SU-DHL-6 (cell line): Measurements from ENCODE around the gene LDLRAD3.

Experiments
- H2AFZ ChIP-seq: fragments of 200-600 bp; sonication (generic); 2 replicates; pipeline ENCODE4 v1.6.1; 2014; ENCODE audit warnings: low read depth, mild to moderate bottlenecking, moderate library complexity, mixed read lengths, antibody characterized with exemption, low read length; ENCODE audit not compliant: severe bottlenecking
- H3F3A ChIP-seq: fragments of 200-600 bp; shearing (Covaris generic); 2 replicates; pipeline ENCODE4 v1.6.0; 2016; ENCODE audit warnings: antibody characterized with exemption, mild to moderate bottlenecking; ENCODE audit not compliant: insufficient read depth
- H3K27ac ChIP-seq: fragments of 200-600 bp; sonication (generic); 2 replicates; pipeline ENCODE4 v1.5.1; 2016; ENCODE audit warnings: low read depth, mild to moderate bottlenecking, low read length, moderate library complexity, mixed read lengths
- H3K27me3 ChIP-seq: fragments of 200-600 bp; sonication (generic), shearing (Covaris generic); 2 replicates; pipeline ENCODE4 v1.6.0; 2014; ENCODE audit warnings: mild to moderate bottlenecking, low read length
- H3K36me3 ChIP-seq: fragments of 200-600 bp; sonication (generic); 2 replicates; pipeline ENCODE4 v1.6.1; 2014; ENCODE audit warnings: mild to moderate bottlenecking, low read length, mixed read lengths
- H3K4me2 ChIP-seq: fragments of 300-600, 200-600 bp; shearing (Covaris generic), sonication (generic); 2 replicates; pipeline ENCODE4 v1.6.0; 2014; ENCODE audit warnings: low read length, low read depth, mild to moderate bottlenecking; ENCODE audit not compliant: poor library complexity, severe bottlenecking
- H3K4me3 ChIP-seq: fragments of 200-600 bp; sonication (generic); 2 replicates; pipeline ENCODE4 v1.5.1; 2014; ENCODE audit warnings: antibody characterized with exemption, low read length, mild to moderate bottlenecking, mixed read lengths; ENCODE audit not compliant: insufficient read depth, poor library complexity, severe bottlenecking
- H3K79me2 ChIP-seq: fragments of 200-600 bp; sonication (generic); 2 replicates; pipeline ENCODE4 v1.6.1; 2014; ENCODE audit warnings: mild to moderate bottlenecking, low read length, moderate library complexity; ENCODE audit not compliant: insufficient read depth
- H3K9ac ChIP-seq: fragments of 200-600 bp; sonication (generic); 2 replicates; pipeline ENCODE4 v1.7.0; 2014; ENCODE audit warnings: mild to moderate bottlenecking, low read length
- H3K9me2 ChIP-seq: fragments of 200-600 bp; sonication (generic); replicated peaks from 2 replicates; pipeline ENCODE4 v1.6.1; 2014; ENCODE audit warnings: low read length; ENCODE audit not compliant: insufficient read depth
- H3K9me3 ChIP-seq: fragments of 200-600 bp; sonication (generic); 2 replicates; pipeline ENCODE4 v1.6.1; 2014; ENCODE audit warnings: low read length, mixed read lengths; ENCODE audit not compliant: insufficient read depth
- H4K20me1 ChIP-seq: fragments of 200-600 bp; sonication (generic); 2 replicates; pipeline ENCODE4 v1.6.1; 2014; ENCODE audit warnings: low read depth, mild to moderate bottlenecking, antibody characterized with exemption, low read length, moderate library complexity, mixed read lengths
- CTCF ChIP-seq: fragments of 200-600 bp; sonication (generic); IDR thresholded peaks from one replicate; pipeline ENCODE4 v1.5.1; 2017; ENCODE audit warnings: antibody characterized with exemption, mild to moderate bottlenecking, low read length, moderate library complexity; ENCODE audit not compliant: insufficient read depth, poor library complexity, severe bottlenecking
- EZH2phosphoT487 ChIP-seq: fragments of 200-600 bp; sonication (generic), shearing (Covaris generic); conservative IDR thresholded peaks from 2 replicates; pipeline ENCODE4 v1.6.1; 2018; ENCODE audit warnings: mild to moderate bottlenecking, antibody characterized with exemption, low read length, moderate library complexity, mixed read lengths

The LDLRAD3 gene

GRCh38 chr11:36027731-36028130 lies 83.9 kb downstream of the LDLRAD3 start:
- TF ChIP-seq EZH2phosphoT487: no peak
- no peak for TF ChIP-seq CTCF
- Histone ChIP-seq H3K9me2 (no peaks in the 10 kb centered on the region), H3K9me3 (no peaks in the 10 kb centered on the region), H3K4me2 (no peak overlapping the region), H3F3A (no peaks in the 10 kb centered on the region), H3K36me3 (no peaks in the 10 kb centered on the region), H3K9ac (no peak overlapping the region), H2AFZ (no peak overlapping the region), H3K4me3 (no peak overlapping the region), H3K27ac (no peak overlapping the region), H4K20me1 (no peaks in the 10 kb centered on the region), H3K27me3 (no peaks in the 10 kb centered on the region), H3K79me2 (no peaks in the 10 kb centered on the region)

GRCh38 chr11:36029616-36030015 lies 85.8 kb downstream of the LDLRAD3 start:
- TF ChIP-seq CTCF: no peak
- no peak for TF ChIP-seq EZH2phosphoT487
- Histone ChIP-seq H3K36me3 (no peaks in the 10 kb centered on the region), H3K4me3 (no peak overlapping the region), H3K79me2 (no peaks in the 10 kb centered on the region), H3K9ac (no peak overlapping the region), H3K27me3 (no peaks in the 10 kb centered on the region), H3K9me3 (no peaks in the 10 kb centered on the region), H3K9me2 (no peaks in the 10 kb centered on the region), H3F3A (no peaks in the 10 kb centered on the region), H3K4me2 (no peak overlapping the region), H2AFZ (no peak overlapping the region), H4K20me1 (no peaks in the 10 kb centered on the region), H3K27ac (no peak overlapping the region)

GRCh38 chr11:36030731-36031281 lies 86.9 kb downstream of the LDLRAD3 start:
- no peak overlapping the region for H3K4me2 ChIP-seq
- H3K79me2 ChIP-seq: no peaks in the 10 kb centered on the region
- H3K9me3 ChIP-seq: no peaks in the 10 kb centered on the region
- H4K20me1 ChIP-seq: no peaks in the 10 kb centered on the region
- no peak overlapping the region for H2AFZ ChIP-seq
- H3K27ac ChIP-seq: no peak overlapping the region
- H3K9me2 ChIP-seq: no peaks in the 10 kb centered on the region
- H3K36me3 ChIP-seq: no peaks in the 10 kb centered on the region
- H3K4me3 ChIP-seq: no peak overlapping the region
- H3K9ac ChIP-seq: no peak overlapping the region
- H3F3A ChIP-seq: no peaks in the 10 kb centered on the region
- H3K27me3 ChIP-seq: no peaks in the 10 kb centered on the region
- TF ChIP-seq EZH2phosphoT487 (no peak), CTCF (no peak)
